Testis (tissue), 2 donors: Measurements from ENCODE around the gene ADAM15.

Experiments used
- POLR2A ChIP-seq: fragments of 450-650 bp; IDR thresholded peaks from one replicate; pipeline ENCODE4 v1.6.1; 2017; ENCODE audit warnings: antibody characterized with exemption, mild to moderate bottlenecking, moderate library complexity
- TF ChIP-seq, protein P1 (sequence below), 3 experiments: fragments of 450-650 bp in 2 of 3; fragments of 200-600 bp in 1 of 3; sonication (generic) in 1 of 3; IDR thresholded peaks; one replicate each; pipeline ENCODE4 v1.5.1; 2016 to 2019; ENCODE audit warnings: antibody characterized with exemption in 3 of 3, mild to moderate bottlenecking in 2 of 3, moderate library complexity in 1 of 3

DNA sequence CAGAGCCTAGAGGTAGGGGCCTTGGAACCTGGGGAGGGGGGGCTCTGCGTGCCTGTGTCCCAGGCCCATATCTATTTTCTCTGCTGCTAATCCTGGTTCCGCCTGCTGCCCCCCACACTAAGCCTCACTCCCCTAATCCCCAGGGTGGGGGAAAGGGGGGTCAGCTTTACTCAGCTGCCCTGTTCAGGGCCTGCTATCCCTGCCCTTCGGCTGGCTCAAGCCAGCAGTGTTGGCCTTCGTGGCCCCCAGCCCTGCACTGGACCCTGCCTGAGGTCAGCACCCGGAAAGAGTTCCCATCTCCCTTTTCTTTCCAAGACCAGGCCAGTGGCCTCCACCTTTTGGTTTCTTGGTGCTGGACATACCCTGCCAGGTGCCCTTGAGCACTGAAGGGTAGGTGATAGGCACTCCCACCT is 40.1 kb upstream of the ADAM15 start:
- TF ChIP-seq, protein P1, sequence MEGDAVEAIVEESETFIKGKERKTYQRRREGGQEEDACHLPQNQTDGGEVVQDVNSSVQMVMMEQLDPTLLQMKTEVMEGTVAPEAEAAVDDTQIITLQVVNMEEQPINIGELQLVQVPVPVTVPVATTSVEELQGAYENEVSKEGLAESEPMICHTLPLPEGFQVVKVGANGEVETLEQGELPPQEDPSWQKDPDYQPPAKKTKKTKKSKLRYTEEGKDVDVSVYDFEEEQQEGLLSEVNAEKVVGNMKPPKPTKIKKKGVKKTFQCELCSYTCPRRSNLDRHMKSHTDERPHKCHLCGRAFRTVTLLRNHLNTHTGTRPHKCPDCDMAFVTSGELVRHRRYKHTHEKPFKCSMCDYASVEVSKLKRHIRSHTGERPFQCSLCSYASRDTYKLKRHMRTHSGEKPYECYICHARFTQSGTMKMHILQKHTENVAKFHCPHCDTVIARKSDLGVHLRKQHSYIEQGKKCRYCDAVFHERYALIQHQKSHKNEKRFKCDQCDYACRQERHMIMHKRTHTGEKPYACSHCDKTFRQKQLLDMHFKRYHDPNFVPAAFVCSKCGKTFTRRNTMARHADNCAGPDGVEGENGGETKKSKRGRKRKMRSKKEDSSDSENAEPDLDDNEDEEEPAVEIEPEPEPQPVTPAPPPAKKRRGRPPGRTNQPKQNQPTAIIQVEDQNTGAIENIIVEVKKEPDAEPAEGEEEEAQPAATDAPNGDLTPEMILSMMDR (IDR thresholded peaks at IDR 0.05): no peak
- TF ChIP-seq POLR2A: no peak
